ENCODE measurements around the gene MAB21L4.

Gene MAB21L4

DNA sequence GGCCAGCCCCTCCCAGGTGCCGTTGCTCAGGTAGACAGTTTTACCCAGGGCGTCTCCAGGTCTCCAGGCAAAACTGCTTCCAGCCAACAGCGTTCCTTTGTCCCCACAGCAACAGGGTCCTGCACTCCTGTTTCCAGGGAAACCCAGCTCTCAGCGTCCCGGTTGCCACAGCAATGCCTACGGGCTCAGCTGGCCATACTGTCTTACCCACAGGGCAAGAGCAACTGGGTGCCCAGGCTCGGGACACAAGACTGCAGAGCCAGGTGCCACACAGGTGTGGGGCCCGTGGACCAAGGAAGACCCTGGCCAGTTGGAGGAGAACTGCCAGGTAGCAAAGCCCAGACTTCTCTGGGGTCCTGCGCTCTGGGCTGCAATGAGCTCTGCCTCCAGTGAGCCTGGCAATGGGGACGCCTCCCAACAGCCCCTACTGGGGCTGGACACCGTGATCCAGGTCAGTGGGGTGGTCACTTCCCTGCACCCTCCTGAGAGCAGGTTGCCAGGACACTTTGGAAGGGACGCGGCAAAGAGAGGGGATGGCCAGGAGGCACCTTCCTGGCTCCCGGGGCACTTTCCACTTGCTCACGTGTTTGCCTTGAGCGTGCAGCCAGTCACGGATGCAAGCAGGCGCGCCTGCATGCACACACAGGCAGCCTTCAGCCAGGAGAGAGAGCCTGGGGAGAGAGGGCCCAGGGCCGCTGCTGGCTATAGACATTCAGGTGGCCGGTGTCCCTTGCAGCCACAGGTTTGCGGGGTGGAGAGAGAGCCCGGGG is 10.4 kb upstream of the MAB21L4 start, which contains the start of gene CROCC2:
TSS of gene CROCC2 (plus strand) at position 196 of the 770 bp plus-strand sequence. CDS start at position 374, 178 bp downstream.
- H3K27ac ChIP-seq, result no peak within 1 kb of the TSS
- TF ChIP-seq, protein P1, sequence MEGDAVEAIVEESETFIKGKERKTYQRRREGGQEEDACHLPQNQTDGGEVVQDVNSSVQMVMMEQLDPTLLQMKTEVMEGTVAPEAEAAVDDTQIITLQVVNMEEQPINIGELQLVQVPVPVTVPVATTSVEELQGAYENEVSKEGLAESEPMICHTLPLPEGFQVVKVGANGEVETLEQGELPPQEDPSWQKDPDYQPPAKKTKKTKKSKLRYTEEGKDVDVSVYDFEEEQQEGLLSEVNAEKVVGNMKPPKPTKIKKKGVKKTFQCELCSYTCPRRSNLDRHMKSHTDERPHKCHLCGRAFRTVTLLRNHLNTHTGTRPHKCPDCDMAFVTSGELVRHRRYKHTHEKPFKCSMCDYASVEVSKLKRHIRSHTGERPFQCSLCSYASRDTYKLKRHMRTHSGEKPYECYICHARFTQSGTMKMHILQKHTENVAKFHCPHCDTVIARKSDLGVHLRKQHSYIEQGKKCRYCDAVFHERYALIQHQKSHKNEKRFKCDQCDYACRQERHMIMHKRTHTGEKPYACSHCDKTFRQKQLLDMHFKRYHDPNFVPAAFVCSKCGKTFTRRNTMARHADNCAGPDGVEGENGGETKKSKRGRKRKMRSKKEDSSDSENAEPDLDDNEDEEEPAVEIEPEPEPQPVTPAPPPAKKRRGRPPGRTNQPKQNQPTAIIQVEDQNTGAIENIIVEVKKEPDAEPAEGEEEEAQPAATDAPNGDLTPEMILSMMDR (IDR thresholded peaks at IDR 0.05; ENCODE audit: low read depth, low read length), result no peak
- H3K4me3 ChIP-seq (ENCODE audit: low read depth, low read length), result no peak within 1 kb of the TSS
- no peak for DNase-seq
- H3K36me3 ChIP-seq, result no peaks in the 10 kb centered on the region
- no peaks in the 10 kb centered on the region for H3K27me3 ChIP-seq (ENCODE audit: insufficient read depth, low read depth, severe bottlenecking)
- no peaks in the 10 kb centered on the region for H3K9me3 ChIP-seq (ENCODE audit: severe bottlenecking)

DNA sequence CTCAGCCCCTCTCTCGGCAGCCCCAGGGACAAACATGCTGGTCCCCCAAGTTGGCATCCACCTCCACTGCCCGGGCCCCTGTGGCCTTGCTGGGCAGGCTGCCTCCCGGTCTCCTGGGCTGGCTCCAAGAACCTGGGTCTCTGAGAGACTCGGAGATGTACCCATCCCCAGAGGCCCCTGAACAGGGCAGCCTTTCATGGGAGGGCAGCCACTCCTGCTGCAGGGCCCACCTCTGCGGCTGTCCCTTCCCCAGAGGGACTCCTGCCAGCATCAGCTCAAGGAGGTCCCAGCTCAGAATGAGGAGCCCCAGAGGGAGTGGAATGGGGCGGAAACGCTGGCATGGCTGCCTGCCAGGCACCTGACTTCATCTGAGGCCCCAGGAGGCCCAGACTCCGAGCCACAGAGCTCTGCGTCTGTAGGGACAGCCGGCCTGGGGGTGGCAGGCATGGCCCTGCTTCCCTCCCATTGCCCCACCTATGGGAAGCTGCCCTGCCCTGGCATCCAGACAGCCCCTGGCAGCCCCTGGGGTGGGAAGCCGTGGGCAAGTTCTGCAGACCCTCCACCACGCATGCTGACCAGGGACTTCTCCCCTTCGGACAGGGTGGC is 9.3 kb upstream of the MAB21L4 start:
- Histone ChIP-seq H3K27me3 (ENCODE audit: insufficient read depth, low read depth, severe bottlenecking) (no peaks in the 10 kb centered on the region), H3K4me3 (ENCODE audit: low read depth, low read length) (no peak overlapping the region), H3K9me3 (ENCODE audit: severe bottlenecking) (no peaks in the 10 kb centered on the region), H3K36me3 (no peaks in the 10 kb centered on the region), H3K27ac (no peak overlapping the region)
- TF ChIP-seq, protein P1 (IDR thresholded peaks at IDR 0.05; ENCODE audit: low read depth, low read length), result no peak
- DNase-seq, result no peak

DNA sequence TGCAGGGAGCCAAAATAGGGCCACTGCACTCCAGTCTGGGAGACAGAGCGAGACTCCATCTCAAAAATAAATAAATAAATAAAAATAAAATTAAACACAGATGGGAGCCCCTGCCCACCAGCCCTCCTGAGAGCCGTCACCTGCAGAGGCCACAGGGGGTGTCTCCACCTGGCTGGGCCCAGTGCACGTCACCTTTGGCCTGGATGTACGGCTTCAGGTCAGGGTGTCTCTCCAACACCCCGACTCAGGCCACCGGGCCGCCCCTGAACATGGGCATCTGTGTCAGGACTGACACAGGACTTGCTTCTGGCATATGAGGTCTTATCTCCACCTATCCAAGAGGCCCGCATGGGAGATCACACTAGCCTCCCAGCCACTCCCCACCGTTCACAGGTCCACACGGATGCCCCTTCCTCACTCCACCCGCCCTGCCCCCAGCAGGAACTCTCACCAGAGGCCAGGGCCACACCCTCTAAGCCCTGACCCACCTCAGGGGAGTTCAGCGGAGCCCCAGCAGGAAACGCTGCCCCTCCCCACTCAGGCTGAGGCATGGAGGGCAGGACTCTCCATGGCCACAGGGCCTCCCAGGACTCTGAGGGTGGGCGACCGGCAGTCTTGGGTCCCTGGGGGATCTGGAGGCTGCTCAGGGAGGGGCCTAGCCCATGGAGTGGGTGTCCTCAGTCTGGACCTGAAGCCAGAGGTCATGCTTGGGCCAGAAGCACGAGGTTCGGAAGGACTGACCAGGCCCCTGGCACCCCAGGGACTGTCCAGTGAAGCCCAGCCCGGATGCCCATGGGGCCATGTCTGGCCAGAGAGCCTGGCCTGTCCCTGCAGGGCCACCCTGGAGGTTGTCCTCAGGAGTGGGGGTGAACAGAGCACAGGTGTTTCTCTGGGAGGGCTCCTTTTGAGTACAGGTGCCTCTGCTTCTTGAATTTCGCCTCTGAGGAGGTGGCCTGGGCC is 8.5 kb upstream of the MAB21L4 start:
- no peak overlapping the region for H3K4me3 ChIP-seq (ENCODE audit: low read depth, low read length)
- no peaks in the 10 kb centered on the region for H3K27me3 ChIP-seq (ENCODE audit: insufficient read depth, low read depth, severe bottlenecking)
- H3K9me3 ChIP-seq (ENCODE audit: severe bottlenecking), result no peaks in the 10 kb centered on the region
- H3K36me3 ChIP-seq, result no peaks in the 10 kb centered on the region
- DNase-seq, result no peak
- H3K27ac ChIP-seq, result no peak overlapping the region
- TF ChIP-seq, protein P1 (IDR thresholded peaks at IDR 0.05; ENCODE audit: low read depth, low read length), result no peak

DNA sequence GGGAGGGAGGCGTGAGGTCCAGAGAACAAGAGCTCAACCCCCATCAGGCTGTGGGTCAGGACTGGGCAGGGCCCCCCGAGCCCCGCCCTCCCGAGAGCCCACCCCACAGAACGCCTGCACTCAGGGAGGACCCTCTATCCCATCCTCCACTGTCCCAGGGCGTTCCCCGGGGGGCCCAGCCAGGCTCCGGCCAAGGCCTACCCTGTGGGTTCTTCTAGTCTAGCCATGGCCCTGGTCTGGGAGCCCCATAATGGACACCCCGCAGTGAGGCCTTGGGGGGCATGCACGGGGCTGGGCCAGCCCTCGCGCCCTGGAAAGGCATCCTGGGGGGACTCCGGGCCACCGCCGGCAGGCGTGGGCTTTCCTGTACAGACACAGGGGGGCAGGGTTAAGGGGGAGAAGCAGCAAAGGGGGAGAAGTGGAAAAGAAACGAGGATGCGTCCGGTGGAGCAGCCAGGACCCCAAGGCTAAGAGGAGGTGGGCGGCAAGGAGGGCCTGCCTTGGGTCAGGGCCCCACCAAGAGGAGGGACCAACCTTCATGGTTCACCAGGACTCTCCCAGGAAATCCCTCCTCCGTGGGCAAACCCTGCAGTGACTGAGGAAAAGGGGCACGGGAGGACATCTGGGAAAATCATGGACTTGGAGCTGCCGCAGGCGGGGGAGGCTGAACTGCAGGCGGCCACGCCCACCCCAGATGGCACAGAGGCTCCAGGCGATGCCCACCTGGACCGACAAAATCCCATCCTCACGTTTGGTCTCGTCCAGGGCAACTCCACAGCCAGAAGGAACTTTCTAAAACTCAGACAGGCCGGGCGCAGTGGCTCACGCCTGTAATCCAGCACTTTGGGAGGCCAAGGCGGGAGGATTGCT is 7.5 kb upstream of the MAB21L4 start:
- TF ChIP-seq, protein P1 (IDR thresholded peaks at IDR 0.05; ENCODE audit: low read depth, low read length), result no peak
- no peaks in the 10 kb centered on the region for H3K27me3 ChIP-seq (ENCODE audit: insufficient read depth, low read depth, severe bottlenecking)
- no peaks in the 10 kb centered on the region for H3K36me3 ChIP-seq
- no peak for DNase-seq
- no peak overlapping the region for H3K27ac ChIP-seq
- no peaks in the 10 kb centered on the region for H3K9me3 ChIP-seq (ENCODE audit: severe bottlenecking)
- no peak overlapping the region for H3K4me3 ChIP-seq (ENCODE audit: low read depth, low read length)

DNA sequence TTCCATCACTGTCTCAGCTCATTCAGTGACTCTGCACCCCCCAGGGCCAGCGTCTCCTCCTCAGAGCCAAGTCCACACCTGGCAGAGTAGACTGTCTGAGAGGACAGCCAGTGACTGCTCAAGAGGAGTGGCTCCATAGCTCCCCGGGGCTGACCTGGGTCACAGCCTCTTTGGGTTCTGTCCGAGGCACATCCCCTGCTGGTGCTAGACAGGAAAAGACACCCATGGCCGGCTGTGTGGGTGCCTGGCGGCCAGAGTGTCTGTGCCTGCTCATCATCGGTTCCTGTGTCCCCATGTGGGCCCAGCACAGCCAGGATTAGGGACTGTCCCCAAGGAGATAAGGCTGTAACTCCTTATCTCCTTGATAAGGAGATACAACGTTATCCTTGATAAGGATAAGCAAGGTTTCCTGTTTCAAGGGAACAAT is 6.7 kb upstream of the MAB21L4 start:
- Histone ChIP-seq H3K4me3 (ENCODE audit: low read depth, low read length) (no peak overlapping the region), H3K27ac (no peak overlapping the region), H3K27me3 (ENCODE audit: insufficient read depth, low read depth, severe bottlenecking) (no peaks in the 10 kb centered on the region), H3K9me3 (ENCODE audit: severe bottlenecking) (no peaks in the 10 kb centered on the region), H3K36me3 (no peaks in the 10 kb centered on the region)
- TF ChIP-seq, protein P1 (IDR thresholded peaks at IDR 0.05; ENCODE audit: low read depth, low read length), result no peak
- DNase-seq, result peak; percentile 28

All from WERI-Rb-1 (cell line).